Erythroblast (primary cell): ENCODE results near the gene SEPTIN5.

ENCODE experiments used
- GATA1 ChIP-seq: IDR thresholded peaks from 2 replicates; pipeline ENCODE4 v1.6.1; 2011; ENCODE audit warnings: low read depth, mild to moderate bottlenecking, control low read depth, low read length, moderate library complexity
- POLR2A ChIP-seq: IDR thresholded peaks from 2 replicates; pipeline ENCODE4 v1.6.1; 2011; ENCODE audit warnings: mild to moderate bottlenecking, low read length

- TF ChIP-seq POLR2A, result no peak
- no peak for TF ChIP-seq GATA1
These were observed 27.4 kb upstream of the SEPTIN5 start for GRCh38 chr22:19686946-19687345.
